T47D (cell line): ENCODE results near the gene TOM1L2.
A peak's percentile ranks its signal among the peaks of the same experiment; 100 is the strongest.

Experiments used
- DNase-seq, 2 experiments: peaks; one replicate each; pipeline versions ENCODE4 v3.0.0 to v3.0.0-alpha.2; 2011 to 2012; ENCODE audit warnings: low read depth in 1 of 2, low spot score in 1 of 2
- JUND ChIP-seq: IDR thresholded peaks from 2 replicates; pipeline ENCODE4 v1.6.1; 2012; ENCODE audit warnings: low read depth
- in situ Hi-C: cut with HindIII; loops from 2 replicates; pipeline ENCODE4 v1.10.0; 2016; ENCODE audit warnings: low sequenced_read_pairs, low pct_unique_long_range_greater_than_20kb

Gene TOM1L2

GRCh38 chr17:17873450-17873991, 98.7 kb downstream of the TOM1L2 start:
- in situ Hi-C loops: no loop called here
- no peak for DNase-seq
- no peak for TF ChIP-seq JUND

DNA sequence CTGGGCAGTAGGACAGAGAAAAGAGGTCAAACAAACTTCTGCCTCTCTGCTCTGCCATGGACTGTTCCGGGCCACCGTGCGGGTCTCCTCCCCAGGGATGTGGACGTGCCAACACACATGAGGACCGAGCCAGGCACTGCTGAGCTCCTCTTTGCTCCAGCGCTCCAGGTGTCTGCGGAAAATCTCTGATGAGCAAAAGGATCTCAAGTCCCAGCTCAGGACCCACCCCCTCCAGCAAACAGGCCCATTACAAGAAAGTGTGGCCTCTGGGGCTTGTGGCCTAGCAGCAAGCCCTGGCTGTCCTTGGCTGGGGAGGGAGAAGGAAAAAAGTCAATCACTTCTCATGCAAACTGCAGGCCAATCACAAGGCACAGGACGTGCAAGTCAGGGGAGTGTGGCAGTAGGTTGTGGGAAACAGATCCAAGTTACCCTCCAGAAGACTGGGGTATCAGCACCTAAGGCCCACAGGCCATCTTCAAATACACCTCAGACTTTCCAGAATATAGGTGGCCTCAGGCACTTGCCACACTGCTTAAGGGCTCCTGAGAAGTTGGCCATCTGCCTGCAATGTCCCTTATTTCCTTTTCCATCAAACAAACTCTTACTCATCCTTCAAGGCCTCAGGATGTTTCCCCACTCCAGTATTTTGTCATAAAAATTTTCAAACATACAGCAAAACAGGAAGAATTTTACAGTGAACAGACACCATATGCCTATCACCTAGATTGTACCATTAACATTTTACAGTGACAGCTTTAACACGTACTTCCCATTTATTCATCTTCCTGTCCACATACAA, 99.5 kb downstream of the TOM1L2 start:
- DNase-seq: no peak
- in situ Hi-C loops: no loop called here
- no peak for TF ChIP-seq JUND

DNA sequence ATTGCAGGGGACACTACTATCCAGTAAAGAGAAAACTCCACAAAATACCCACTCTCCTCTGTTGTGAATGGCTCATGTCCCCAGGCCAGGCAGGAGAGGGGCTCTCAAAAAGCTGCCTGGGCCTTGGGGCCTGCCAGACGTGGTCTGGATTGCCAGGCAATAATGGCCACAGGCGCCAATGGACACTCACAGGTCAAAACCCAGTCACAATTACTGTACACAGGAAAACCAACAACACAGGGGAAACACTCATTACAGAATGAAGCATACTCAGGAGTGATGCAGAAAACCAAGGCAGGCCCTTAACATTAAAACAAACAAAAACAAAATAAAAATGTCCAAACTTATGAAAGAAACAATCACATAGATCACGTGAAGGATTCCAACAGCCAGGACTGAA, 100.3 kb downstream of the TOM1L2 start:
- no peak for TF ChIP-seq JUND
- in situ Hi-C loops: no loop called here
- no peak for DNase-seq

DNA sequence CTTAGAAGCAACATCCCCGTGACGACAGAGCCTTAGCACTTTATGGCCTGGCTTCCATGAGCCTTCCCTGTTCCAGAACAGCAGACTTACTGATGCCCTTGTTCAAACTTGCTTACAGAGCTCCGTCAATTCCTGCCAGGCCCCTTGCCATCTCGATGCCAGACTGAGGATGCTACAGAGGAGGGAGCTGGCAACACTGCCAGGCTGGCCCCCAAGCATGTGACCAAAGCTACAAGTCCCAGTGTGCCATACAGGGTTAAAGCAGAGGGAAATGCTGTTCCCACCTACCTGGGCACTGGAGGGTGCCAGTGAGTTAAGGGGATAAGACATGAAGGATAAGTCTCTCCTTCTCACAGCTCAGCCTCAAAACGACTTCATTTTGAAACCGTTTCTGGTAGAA, 102.0 kb downstream of the TOM1L2 start:
- TF ChIP-seq JUND: no peak
- in situ Hi-C loops: no loop called here
- peak in 1 of 2 experiments; percentile 11 for DNase-seq

DNA sequence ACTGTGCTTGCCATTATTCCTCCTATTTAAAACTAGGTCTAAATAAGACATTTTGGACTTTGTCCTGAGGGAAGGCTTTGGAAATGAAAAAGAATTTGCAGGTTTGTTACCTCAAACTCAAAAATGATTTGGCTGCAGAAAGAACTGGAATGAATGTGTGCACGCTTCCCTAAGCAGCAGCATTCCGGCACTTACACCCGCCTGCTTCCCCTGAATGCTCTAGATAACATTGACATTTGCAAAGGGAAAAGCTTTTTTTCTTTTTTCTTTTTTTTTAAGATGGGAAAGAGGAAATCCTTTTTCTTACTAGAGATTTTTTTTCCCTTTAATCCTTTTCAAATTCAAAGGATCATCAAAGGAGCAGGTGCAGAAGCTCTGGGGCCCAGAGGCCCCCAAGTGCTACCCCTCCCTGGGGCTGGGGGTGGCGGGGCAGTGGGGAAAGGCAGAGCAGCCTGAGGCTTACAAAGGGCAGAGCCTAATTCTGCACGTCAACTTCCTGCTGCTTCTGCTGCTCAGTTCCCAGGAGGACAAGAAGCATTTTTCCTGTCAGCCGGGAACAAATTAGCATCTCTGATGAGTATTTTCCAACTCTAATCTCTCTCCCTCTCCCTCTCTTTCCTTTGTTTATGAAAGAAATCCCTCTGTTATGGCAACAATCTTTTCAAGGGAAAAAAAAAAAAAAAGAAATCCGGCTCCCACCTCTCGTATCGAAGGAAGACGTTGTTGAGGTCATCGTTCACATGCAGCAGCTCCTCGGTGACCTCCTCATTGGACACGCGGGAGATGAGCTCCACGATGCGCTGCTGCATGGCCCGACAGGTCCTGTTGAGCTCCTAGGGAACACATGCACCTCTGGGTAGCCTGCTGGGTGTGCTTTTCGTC, 103.3 kb downstream of the TOM1L2 start:
- DNase-seq: no peak
- in situ Hi-C loops: no loop called here
- no peak for TF ChIP-seq JUND

DNA sequence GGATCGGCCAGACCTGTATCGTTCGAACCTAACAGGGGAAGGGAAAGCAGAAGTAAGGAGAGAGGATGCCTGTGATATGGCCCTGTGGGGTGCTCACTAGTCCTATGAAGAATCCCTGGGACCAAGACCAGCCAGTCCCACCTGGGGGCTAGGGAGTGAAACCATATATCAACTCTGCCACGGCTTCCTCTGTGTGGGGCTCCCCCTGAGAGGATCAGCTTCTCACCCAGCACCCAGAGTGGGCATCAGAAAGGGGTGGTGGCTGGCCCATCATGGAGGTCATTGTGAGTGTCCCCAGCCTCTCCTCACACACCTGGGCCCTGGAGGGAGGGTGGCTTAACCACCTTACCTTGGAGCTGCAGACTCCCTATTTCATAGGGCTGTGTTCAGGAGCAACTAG, 105.3 kb downstream of the TOM1L2 start:
- no peak for DNase-seq
- in situ Hi-C loops: no loop called here
- no peak for TF ChIP-seq JUND

DNA sequence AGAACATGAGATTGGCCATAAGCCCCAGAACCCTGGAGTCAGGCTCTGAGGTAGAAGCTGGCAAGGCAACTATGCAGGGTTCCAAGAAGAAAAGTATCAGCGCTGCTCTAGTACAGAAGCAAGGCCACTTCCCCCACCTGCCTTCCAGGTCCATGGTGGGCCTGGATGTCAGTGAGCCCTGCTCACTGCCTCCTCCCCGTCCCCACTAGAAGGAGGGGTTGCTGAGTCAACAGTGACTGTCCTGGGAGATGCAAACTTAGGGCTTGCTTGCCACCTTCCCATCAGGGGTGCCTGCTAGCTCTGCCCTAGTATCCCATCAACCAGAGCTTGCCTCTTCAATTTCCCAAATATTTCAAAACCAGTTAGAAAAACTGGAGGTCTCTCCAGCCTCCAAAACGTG, 105.8 kb downstream of the TOM1L2 start:
- in situ Hi-C loops: no loop called here
- no peak for DNase-seq
- TF ChIP-seq JUND: no peak

DNA sequence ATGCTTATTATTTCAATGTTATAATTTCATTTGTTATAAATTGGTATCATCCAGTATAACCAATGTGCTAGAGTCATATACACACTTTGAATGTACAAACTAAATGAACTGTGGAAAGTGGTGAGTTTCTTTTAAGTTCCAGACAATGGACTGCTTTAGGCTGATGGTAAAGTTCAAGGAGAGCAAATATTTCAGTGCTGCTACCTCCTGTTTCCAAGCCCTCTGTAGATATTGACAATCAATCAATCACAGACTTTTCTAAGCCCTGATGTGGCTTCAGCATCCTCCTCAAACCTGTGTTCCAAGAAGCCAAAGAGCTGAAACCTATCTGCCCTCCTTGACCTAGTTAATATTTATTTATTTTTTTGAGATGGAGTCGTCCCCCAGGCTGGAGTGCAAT, 107.2 kb downstream of the TOM1L2 start:
- in situ Hi-C loops: no loop called here
- no peak for DNase-seq
- TF ChIP-seq JUND: no peak

- in situ Hi-C loops: no loop called here
- DNase-seq: no peak
- TF ChIP-seq JUND: no peak
Measured at GRCh38 chr17:17860766-17861107, 111.5 kb downstream of the TOM1L2 start.

DNA sequence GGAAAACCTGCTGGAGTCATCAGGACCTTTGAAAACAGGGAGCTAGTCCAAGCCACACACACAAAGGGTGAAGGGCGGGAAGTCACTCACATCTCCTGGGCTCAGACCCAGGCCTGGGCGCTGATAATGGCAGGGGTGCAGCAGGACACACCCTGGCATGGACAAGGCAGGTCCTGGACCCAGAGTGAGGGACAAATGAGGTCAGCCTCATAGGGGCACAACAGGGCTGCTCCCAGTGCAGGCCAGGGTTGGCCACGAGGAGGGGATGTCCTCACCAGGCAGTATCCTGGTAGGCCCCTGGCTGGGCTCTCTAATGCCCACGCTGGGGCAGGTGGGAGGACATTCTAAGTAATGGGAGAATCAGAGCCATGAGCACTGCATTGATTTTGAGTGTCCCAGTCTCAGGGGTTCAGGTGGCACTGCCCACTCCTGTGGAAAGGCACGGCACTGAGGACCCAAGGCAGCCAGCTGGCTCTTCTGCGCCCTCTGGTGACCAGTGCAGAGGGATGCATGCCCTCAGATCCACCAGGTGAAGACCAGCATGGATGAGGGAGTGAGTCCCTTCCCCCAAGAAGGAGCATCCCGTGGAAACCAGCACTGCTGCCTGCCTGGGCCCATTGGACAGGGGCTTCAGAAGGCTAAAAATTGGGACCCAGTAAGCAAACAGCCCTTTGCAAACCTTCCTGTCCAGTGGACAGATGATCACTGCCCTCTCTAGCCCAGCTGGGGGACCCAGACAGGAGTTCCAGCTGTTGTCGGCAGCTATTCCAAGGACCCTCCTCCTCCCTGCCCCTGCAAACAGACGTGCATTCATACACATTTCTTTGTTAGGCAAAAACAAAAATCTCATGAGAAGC, 112.1 kb downstream of the TOM1L2 start:
- in situ Hi-C loops: no loop called here
- no peak for TF ChIP-seq JUND
- peak; percentile 75 to 78 for DNase-seq

DNA sequence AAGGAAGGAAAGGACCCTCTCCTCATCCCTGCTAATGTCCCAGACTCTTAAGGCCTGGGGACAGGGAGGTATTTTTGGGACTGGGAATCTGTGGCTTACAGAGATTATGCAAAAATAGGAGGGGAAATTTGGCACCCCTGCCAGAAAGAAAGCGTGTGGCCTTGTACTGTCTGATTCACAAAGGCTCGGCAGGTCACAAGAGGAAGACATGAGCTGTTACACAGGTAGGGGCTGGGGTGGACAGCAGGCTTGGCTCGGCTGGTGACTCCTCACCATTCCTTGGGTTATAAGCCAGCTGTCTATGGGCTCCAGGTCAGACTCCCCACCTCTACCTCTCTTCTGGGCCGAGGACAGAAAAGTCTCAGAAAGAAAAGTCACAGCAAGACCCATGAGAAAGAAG, 114.7 kb downstream of the TOM1L2 start:
- in situ Hi-C loops: no loop called here
- no peak for DNase-seq
- TF ChIP-seq JUND: no peak

DNA sequence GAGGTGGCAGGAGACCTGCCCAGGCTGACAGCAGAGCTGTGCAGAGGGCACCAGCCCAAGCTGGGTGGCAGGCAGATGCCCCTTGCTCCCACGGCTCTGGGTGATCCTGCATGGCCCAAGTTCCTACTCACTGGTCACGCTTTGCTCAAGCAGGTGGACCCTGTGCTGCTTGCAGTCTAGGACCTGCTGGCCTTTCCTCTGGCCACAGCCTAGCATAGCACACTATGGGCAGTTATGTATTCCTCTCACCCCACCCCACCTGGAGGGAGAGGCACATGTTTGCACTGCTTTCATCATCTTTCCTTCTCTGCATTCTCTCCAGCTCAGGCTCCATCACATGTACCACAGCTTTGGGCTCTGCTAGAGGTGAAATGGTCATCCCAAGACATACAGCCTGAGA, 115.8 kb downstream of the TOM1L2 start:
- in situ Hi-C loops: no loop called here
- TF ChIP-seq JUND: no peak

GRCh38 chr17:17855976-17856375, 116.2 kb downstream of the TOM1L2 start:
- no peak for DNase-seq
- in situ Hi-C loops: no loop called here
- no peak for TF ChIP-seq JUND

More for the DNA sequence above, 115.8 kb downstream of the TOM1L2 start:
- DNase-seq: no peak
